K562 (cell line): ENCODE measurements around the gene DCLK1. TPM values are rescaled to one million over a fixed set of nuclear protein-coding genes. Genes with fewer than 3 reads are reported as not detected.

Experiments used
- ATAC-seq: fragments of 200-7000 bp; cut with Tn5 transposase; 3 replicates; pipeline ENCODE4 v1.9.1; 2020; ENCODE audit warnings: moderate library complexity
- BruUV-seq: library from RNA; stranded (reverse); fragments of 400-500 nt; replicated peaks from 2 replicates; lab custom pipeline; 2021; lab: Mats Ljungman, UMichigan
- CTCF ChIA-PET: fragments of 300-600 bp; formaldehyde crosslinking; extraction: SDS; loops from one replicate; lab custom pipeline; 2021; ENCODE audit warnings: low intra/inter-chr PET ratio; lab: Yijun Ruan, JAX
- POLR2A ChIA-PET: fragments of 300-600, 350-650 bp; sonication (Branson Sonifier 250); formaldehyde crosslinking; extraction: SDS; loops from one replicate; lab custom pipeline; 2021; ENCODE audit warnings: antibody characterized with exemption, inconsistent platforms; lab: Yijun Ruan, JAX
- DNase-seq, 4 experiments: peaks; one replicate each; pipeline versions ENCODE4 v3.0.0 to v3.0.0-alpha.2; 2011 to 2018; ENCODE audit warnings: low spot score in 3 of 4, mixed read lengths in 3 of 4; ENCODE audit errors: extremely low read depth in 1 of 4
- FAIRE-seq: peaks from 2 replicates; lab custom pipeline; 2011; peaks lifted over from hg19 to GRCh38; lab: Jason Lieb, UNC
- H2AFZ ChIP-seq: 2 replicates; pipeline ENCODE4 v1.6.0; 2011; ENCODE audit warnings: low read depth, low read length, control low read depth, inconsistent platforms
- H3K27ac ChIP-seq: fragments of 200-600 bp; 3 replicates; pipeline ENCODE4 v1.8.0; 2011; ENCODE audit warnings: low read depth, mild to moderate bottlenecking, control low read depth, inconsistent platforms, low read length, moderate library complexity, mixed read lengths; ENCODE audit errors: extremely low read depth
- H3K27me3 ChIP-seq, 2 experiments: fragments of 300-600 bp in 1 of 2; 2 replicates in 1 of 2; 3 replicates in 1 of 2; pipeline versions ENCODE4 v1.6.0 to v1.8.0; 2011; ENCODE audit warnings: inconsistent platforms in 2 of 2, low read length in 2 of 2, mild to moderate bottlenecking in 1 of 2, mixed read lengths in 1 of 2, moderate library complexity in 1 of 2; ENCODE audit not compliant: control insufficient read depth in 2 of 2, insufficient read depth in 2 of 2
- H3K36me3 ChIP-seq: fragments of 300-600 bp; 3 replicates; pipeline ENCODE4 v1.8.0; 2011; ENCODE audit warnings: mild to moderate bottlenecking, low read length, inconsistent platforms; ENCODE audit not compliant: control insufficient read depth, insufficient read depth
- H3K4me1 ChIP-seq, 2 experiments: fragments of 200-600 bp in 1 of 2; replicated peaks in 1 of 2; 2 replicates in 1 of 2; 3 replicates in 1 of 2; pipeline versions ENCODE4 v1.5.1 to v1.8.0; 2011; ENCODE audit warnings: inconsistent platforms in 2 of 2, low read length in 2 of 2, mild to moderate bottlenecking in 1 of 2, mixed read lengths in 1 of 2, moderate library complexity in 1 of 2; ENCODE audit not compliant: control insufficient read depth in 2 of 2, insufficient read depth in 2 of 2
- H3K4me2 ChIP-seq: 2 replicates; pipeline ENCODE4 v1.6.1; 2011; ENCODE audit warnings: low read length, control low read depth, inconsistent platforms, mixed read lengths; ENCODE audit not compliant: insufficient read depth
- H3K4me3 ChIP-seq: fragments of 200-600 bp; sonication (generic), shearing (Covaris generic); 2 replicates; pipeline ENCODE4 v1.5.1; 2016; ENCODE audit warnings: control low read depth, inconsistent platforms
- H3K79me2 ChIP-seq: fragments of 200-600 bp; 3 replicates; pipeline ENCODE4 v1.8.0; 2011; ENCODE audit warnings: low read length, inconsistent platforms; ENCODE audit not compliant: control insufficient read depth, insufficient read depth
- H3K9ac ChIP-seq, 2 experiments: 2 replicates each; pipeline versions ENCODE4 v1.6.0 to v1.6.1; 2011; ENCODE audit warnings: low read depth in 2 of 2, low read length in 2 of 2, control low read depth in 1 of 2, inconsistent platforms in 1 of 2, mild to moderate bottlenecking in 1 of 2, mixed read lengths in 1 of 2; ENCODE audit not compliant: insufficient read depth in 1 of 2
- H3K9me1 ChIP-seq: one replicate; pipeline ENCODE4 v1.6.0; 2011; ENCODE audit warnings: inconsistent platforms, mild to moderate bottlenecking, low read length, moderate library complexity; ENCODE audit not compliant: control insufficient read depth, insufficient read depth
- H3K9me3 ChIP-seq: replicated peaks from 2 replicates; pipeline ENCODE4 v1.5.1; 2011; ENCODE audit warnings: low read depth, low read length, inconsistent platforms; ENCODE audit not compliant: control insufficient read depth, insufficient read depth
- H4K20me1 ChIP-seq: replicated peaks from 2 replicates; pipeline ENCODE4 v1.6.1; 2011; ENCODE audit warnings: low read length, inconsistent platforms, mixed read lengths; ENCODE audit not compliant: control insufficient read depth, insufficient read depth
- CBX5 ChIP-seq: IDR thresholded peaks from 2 replicates; pipeline ENCODE4 v1.6.1; 2014; ENCODE audit warnings: low read depth, borderline replicate concordance
- CCAR2 ChIP-seq: fragments of 200-400 bp; formaldehyde crosslinking; IDR thresholded peaks from 2 replicates; pipeline ENCODE4 v1.6.1; 2017; ENCODE audit warnings: mild to moderate bottlenecking, low read depth, low read length
- CHD1 ChIP-seq: fragments of 200-600 bp; sonication (generic); IDR thresholded peaks from one replicate; pipeline ENCODE4 v1.6.1; 2012; ENCODE audit warnings: mild to moderate bottlenecking, moderate library complexity, low read length, inconsistent platforms
- ESRRA ChIP-seq: fragments of 450-650 bp; IDR thresholded peaks from 2 replicates; pipeline ENCODE4 v1.6.1; 2014; ENCODE audit warnings: low read depth, mild to moderate bottlenecking, moderate library complexity, borderline replicate concordance
- FUS ChIP-seq: fragments of 200-400 bp; formaldehyde crosslinking; optimal IDR thresholded peaks from 2 replicates; pipeline ENCODE3; 2017; ENCODE audit warnings: low read depth, low read length
- GATAD2B ChIP-seq: fragments of 450-650 bp; IDR thresholded peaks from 2 replicates; pipeline ENCODE4 v1.6.1; 2017; ENCODE audit warnings: mild to moderate bottlenecking, borderline replicate concordance
- KAT7 ChIP-seq: sonication (generic); formaldehyde crosslinking; IDR thresholded peaks from 2 replicates; pipeline ENCODE4 v1.8.0; 2022; ENCODE audit warnings: missing genetic modification reagents, mild to moderate bottlenecking, borderline replicate concordance
- KAT8 ChIP-seq: fragments of 450-650 bp; IDR thresholded peaks from 2 replicates; pipeline ENCODE4 v1.6.1; 2016; ENCODE audit warnings: low read depth, mild to moderate bottlenecking
- MYC ChIP-seq, 2 experiments: fragments of 250-450 bp in 1 of 2; sonication (Bioruptor Pico) in 1 of 2; IDR thresholded peaks; 2 replicates each; pipeline versions ENCODE4 v1.5.1 to v1.6.1; 2012 to 2021; ENCODE audit warnings: low read depth in 2 of 2, borderline replicate concordance in 1 of 2, improper control_type of control experiment in 1 of 2, low read length in 1 of 2, mild to moderate bottlenecking in 1 of 2, moderate library complexity in 1 of 2
- NFE2 ChIP-seq: IDR thresholded peaks from 2 replicates; pipeline ENCODE4 v1.6.1; 2014; ENCODE audit warnings: antibody characterized with exemption, low read depth
- NFRKB ChIP-seq: fragments of 450-650 bp; IDR thresholded peaks from 2 replicates; pipeline ENCODE4 v1.6.1; 2016; ENCODE audit warnings: low read depth
- SAFB2 ChIP-seq: fragments of 200-400 bp; formaldehyde crosslinking; IDR thresholded peaks from 2 replicates; pipeline ENCODE4 v1.6.1; 2018; ENCODE audit warnings: borderline replicate concordance, low read length, low read depth, moderate library complexity; ENCODE audit not compliant: severe bottlenecking
- SIN3B ChIP-seq: fragments of 450-650 bp; IDR thresholded peaks from 2 replicates; pipeline ENCODE4 v1.6.1; 2017; ENCODE audit warnings: low read depth, mild to moderate bottlenecking, moderate library complexity
- STAT5A ChIP-seq: IDR thresholded peaks from 2 replicates; pipeline ENCODE4 v1.6.1; 2012; ENCODE audit warnings: low read length, inconsistent platforms, borderline replicate concordance
- XRCC3 ChIP-seq: fragments of 450-650 bp; IDR thresholded peaks from 2 replicates; pipeline ENCODE4 v1.6.1; 2017; ENCODE audit warnings: mild to moderate bottlenecking, moderate library complexity
- XRCC5 ChIP-seq: fragments of 200-400 bp; formaldehyde crosslinking; IDR thresholded peaks from 2 replicates; pipeline ENCODE4 v1.6.1; 2017; ENCODE audit warnings: low read depth, mild to moderate bottlenecking, low read length
- ZHX1 ChIP-seq: fragments of 150-350 bp; conservative IDR thresholded peaks from 2 replicates; pipeline ENCODE4 v1.6.1; 2014; ENCODE audit warnings: low read length
- ZKSCAN8 ChIP-seq: fragments of 200-800 bp; sonication (Bioruptor generic); IDR thresholded peaks from 2 replicates; pipeline ENCODE4 v1.6.1; 2016; ENCODE audit warnings: missing genetic modification characterization, missing compliant biosample characterization
- ZNF174 ChIP-seq: fragments of 250-450 bp; sonication (Bioruptor Pico); IDR thresholded peaks from 2 replicates; pipeline ENCODE4 v1.4.0; 2020; ENCODE audit warnings: mild to moderate bottlenecking
- ZNF583 ChIP-seq: fragments of 250-450 bp; sonication (Bioruptor Pico); IDR thresholded peaks from 2 replicates; pipeline ENCODE4 v1.4.0; 2020
- ZNF740 ChIP-seq, 3 experiments: fragments of 200-800 bp in 1 of 3; sonication (Bioruptor generic) in 1 of 3; sonication (generic) in 1 of 3; formaldehyde crosslinking in 1 of 3; IDR thresholded peaks; 2 replicates each; pipeline versions ENCODE4 v1.6.1 to v1.8.0; 2016 to 2022; ENCODE audit warnings: mild to moderate bottlenecking in 2 of 3, missing compliant biosample characterization in 2 of 3, missing genetic modification characterization in 2 of 3, missing genetic modification reagents in 1 of 3
- ZNF830 ChIP-seq: fragments of 250-450 bp; sonication (Bioruptor Pico); IDR thresholded peaks from 2 replicates; pipeline ENCODE4 v1.5.0; 2021; ENCODE audit warnings: mild to moderate bottlenecking
- WGBS: fragments of 100-300 bp; shearing (Covaris generic); methylation state at CpG from one replicate; pipeline ENCODE4 v1.1.6; 2016; ENCODE audit warnings: low coverage, mixed read lengths; ENCODE audit not compliant: insufficient coverage; ENCODE audit errors: missing lambda C conversion rate; 5-methylcytosine and 5-hydroxymethylcytosine counted together
- in situ Hi-C: fragments of 300-500 bp; cut with MboI; formaldehyde crosslinking; loops from 4 replicates; pipeline ENCODE4 v1.15.0; 2018; ENCODE audit warnings: inconsistent platforms, mixed read lengths
- intact Hi-C: fragments of 100-400 bp; cut with micrococcal nuclease; formaldehyde crosslinking; loops from 2 replicates; pipeline ENCODE4 v1.14.2; 2022
- polyA plus RNA-seq, 8 experiments: library from polyadenylated mRNA; depleted of rRNA in 4 of 8; stranded (reverse) in 5 of 8; unstranded in 3 of 8; fragments of >200 nt; fragmentation: Nextera tagmentation in 2 of 8; fragmentation: Illumina TruSeq in 1 of 8; extraction: Ambion mirVana in 2 of 8; extraction: Trizol in 1 of 8; gene quantifications; 2 replicates each; pipeline versions ENCODE4 v1.2.1 to v1.2.3, GENCODE V29; 2011 to 2014; ENCODE audit warnings: inconsistent platforms in 1 of 8, missing spikeins in 1 of 8
- total RNA-seq, 7 experiments: library from RNA; depleted of rRNA in 6 of 7; stranded (reverse); fragments of >200 nt in 6 of 7; fragmentation: Illumina TruSeq in 2 of 7; extraction: Trizol in 2 of 7; gene quantifications; 2 replicates each; pipeline versions ENCODE4 v1.2.1 to v1.2.3, GENCODE V29; 2011 to 2021; ENCODE audit warnings: low replicate concordance in 1 of 7

Gene DCLK1
- total and polyA plus RNA-seq, 9 of the 15 experiments (the other 6 are each of a cell fraction or from before 2014, with no cell fraction given) = 0.07 TPM; not detected in 8

GRCh38 chr13:36105726-36106125 is 25.5 kb downstream of the DCLK1 start (continued):
- TF ChIP-seq SIN3B (no peak), FUS (no peak), SAFB2 (no peak), ZKSCAN8 (no peak), XRCC3 (no peak), NFRKB (no peak), ZNF583 (CRISPR knock-in tag) (no peak), ZNF174 (CRISPR knock-in tag) (no peak)

GRCh38 chr13:36102721-36103120 is 28.5 kb downstream of the DCLK1 start:
- H3K79me2 ChIP-seq = no peaks in the 10 kb centered on the region
- CTCF ChIA-PET = no interaction called here
- no TSS peak for BruUV-seq
- H3K4me3 ChIP-seq = no peak overlapping the region
- intact Hi-C loops (no loop called here), in situ Hi-C loops (no loop called here)
- no peak overlapping the region for H3K9ac ChIP-seq
- POLR2A ChIA-PET = no interaction called here
- H3K4me2 ChIP-seq = no peak overlapping the region
- FAIRE-seq = no peak
- no peak overlapping the region for H3K27ac ChIP-seq
- no peak for TF ChIP-seq KAT7 (CRISPR knock-in tag)
- TF ChIP-seq KAT8 = no peak
- no peak for TF ChIP-seq ESRRA
- no peak for TF ChIP-seq CBX5
- TF ChIP-seq CCAR2 = no peak
- no peak for TF ChIP-seq MYC (IDR thresholded peaks at IDR 0.05; ENCODE audit: low read depth, low read length)
- TF ChIP-seq MYC (CRISPR knock-in tag; IDR thresholded peaks at IDR 0.05; ENCODE audit: borderline replicate concordance, low read depth) = no peak
- no peak for TF ChIP-seq CHD1
- no peak for TF ChIP-seq STAT5A
- no peak for TF ChIP-seq GATAD2B
- no peak for TF ChIP-seq ZHX1
- no peak for TF ChIP-seq XRCC5
- TF ChIP-seq ZNF830 = no peak
- TF ChIP-seq NFE2 = no peak
- no peak for TF ChIP-seq ZNF740 (CRISPR knock-in tag; IDR thresholded peaks at IDR 0.05)
- no peak for TF ChIP-seq ZNF740 (tag; IDR thresholded peaks at IDR 0.05)
- H3K9me3 ChIP-seq = no peaks in the 10 kb centered on the region
- H4K20me1 ChIP-seq = no peaks in the 10 kb centered on the region
- no peaks in the 10 kb centered on the region for H3K4me1 ChIP-seq
- DNase-seq = no peak
- no peak for ATAC-seq
- H3K27me3 ChIP-seq = no peaks in the 10 kb centered on the region
- 7% methylated on average over 4 of the region's 4 CpGs for WGBS
- H3K9me1 ChIP-seq = no peaks in the 10 kb centered on the region
- H2AFZ ChIP-seq = no peak overlapping the region
- H3K36me3 ChIP-seq = no peaks in the 10 kb centered on the region
